Measurements from ENCODE around the gene SFI1.

SFI1 gene

DNA sequence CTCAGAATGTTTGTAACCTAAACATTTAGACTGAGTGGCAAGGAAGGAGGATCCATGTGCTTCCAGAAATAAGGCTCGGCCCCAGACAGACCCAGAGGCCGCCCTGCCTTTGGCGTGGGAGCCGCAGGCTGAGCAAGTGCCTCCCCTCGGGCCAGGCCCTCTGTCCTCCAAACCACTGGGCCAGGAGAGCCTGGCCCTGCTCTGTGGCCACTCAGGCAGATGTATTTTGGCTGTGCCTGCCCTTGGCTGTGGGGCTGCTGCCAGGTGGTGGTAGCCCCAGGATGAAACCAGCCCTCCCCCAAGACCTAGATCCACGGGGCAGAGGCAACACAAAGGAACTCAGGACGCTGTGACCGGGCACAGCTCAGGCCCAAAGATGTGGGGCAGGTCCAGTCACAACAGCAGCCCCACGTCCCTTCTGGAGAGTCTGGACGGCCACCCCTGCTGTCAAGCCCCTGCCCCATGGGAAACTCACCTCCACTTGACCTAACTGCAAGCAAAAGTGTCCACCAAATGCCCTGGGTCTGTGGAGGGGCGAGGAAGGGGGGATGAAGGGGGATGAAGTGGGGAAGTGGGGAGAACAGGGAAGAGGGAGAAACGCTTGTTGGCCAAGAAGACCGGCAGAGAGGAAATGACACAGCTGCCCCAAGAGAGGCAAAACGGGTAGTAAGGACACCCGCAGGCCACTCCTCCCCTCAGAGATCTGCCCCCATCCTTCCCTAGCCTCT lies 141.7 kb downstream of the SFI1 start:
- 4% methylated on average over 10 of the region's 15 CpGs for WGBS (ENCODE audit: insufficient coverage)
- Histone ChIP-seq H3K4me3 (ENCODE audit: control insufficient read depth in 1 of 7, extremely low read depth in 1 of 7, insufficient read depth in 4 of 7, low read depth in 2 of 7, low read length in 6 of 7) (peak overlapping the region; percentile 20 to 80 (median 63)), H3K27ac (ENCODE audit: insufficient read depth in 1 of 2, low read depth in 1 of 2, low read length in 2 of 2, poor library complexity in 1 of 2, severe bottlenecking in 2 of 2) (peak overlapping the region; percentile 75 to 87), H3K4me1 (ENCODE audit: control extremely low read depth in 1 of 4, control insufficient read depth in 4 of 4, insufficient read depth in 4 of 4, low read length in 3 of 4) (peaks cover 4 to 50% (median 36%) of the 10 kb centered on the region in 4 experiments), H3K9me3 (ENCODE audit: control extremely low read depth in 1 of 5, control insufficient read depth in 4 of 5, insufficient read depth in 2 of 5, low read depth in 1 of 5, low read length in 4 of 5) (no peaks in the 10 kb centered on the region), H3K27me3 (replicated peaks in 2 of 5; ENCODE audit: control insufficient read depth in 4 of 5, insufficient read depth in 5 of 5, low read length in 4 of 5) (no peaks in the 10 kb centered on the region), H3K36me3 (ENCODE audit: control insufficient read depth in 4 of 4, insufficient read depth in 4 of 4, low read length in 3 of 4) (peaks cover 0 to 4% (median 1%) of the 10 kb centered on the region in 4 experiments)
- peak; percentile 74 to 88 (median 83) for DNase-seq
- ChIA-PET CTCF (interaction anchor here (0.5 to 6.4 kb wide), 9 partner anchors 24 to 613 kb away, joined by 3 to 48 read pairs (median 3); partner anchors contain the start of gene PISD), POLR2A (interaction anchor here (1.2 kb wide), 1 partner anchor 24 kb away, joined by 3 read pairs; the partner anchor contains the start of gene PISD)

DNA sequence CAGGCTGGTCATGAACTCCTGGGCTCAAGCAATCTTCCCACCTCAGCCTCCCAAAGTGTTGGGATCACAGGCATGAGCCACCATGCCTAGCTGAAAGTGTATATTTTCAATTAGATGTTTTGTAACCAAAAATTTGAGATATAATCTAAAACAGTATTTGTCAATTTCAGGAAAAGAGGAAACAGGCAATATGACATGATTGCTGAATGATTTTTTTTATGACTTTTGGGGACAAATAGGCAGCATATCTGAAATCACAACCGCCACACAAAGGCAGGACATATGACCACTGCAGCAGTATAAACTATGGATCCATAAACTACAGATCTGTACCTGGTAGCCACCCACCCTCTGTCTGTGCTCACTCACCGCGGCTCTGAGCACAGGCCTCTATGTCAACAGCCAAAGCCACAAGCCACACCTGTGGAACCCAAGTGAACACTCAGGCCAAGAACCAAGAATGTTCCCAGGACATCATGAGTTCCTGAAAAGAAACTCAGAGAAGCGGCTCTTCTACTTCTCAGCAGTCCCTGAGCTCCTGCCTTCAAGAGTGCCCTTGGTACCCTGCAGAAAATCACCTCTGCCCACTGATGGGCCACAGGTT lies 143.2 kb downstream of the SFI1 start:
- H3K27ac ChIP-seq (ENCODE audit: insufficient read depth in 1 of 2, low read depth in 1 of 2, low read length in 2 of 2, poor library complexity in 1 of 2, severe bottlenecking in 2 of 2), result no peak overlapping the region
- POLR2A ChIA-PET, result interaction anchor here (0.6 to 0.8 kb wide), 3 partner anchors 18 to 294 kb away, joined by 3 to 5 read pairs (median 3); partner anchors contain the start of gene PATZ1

DNA sequence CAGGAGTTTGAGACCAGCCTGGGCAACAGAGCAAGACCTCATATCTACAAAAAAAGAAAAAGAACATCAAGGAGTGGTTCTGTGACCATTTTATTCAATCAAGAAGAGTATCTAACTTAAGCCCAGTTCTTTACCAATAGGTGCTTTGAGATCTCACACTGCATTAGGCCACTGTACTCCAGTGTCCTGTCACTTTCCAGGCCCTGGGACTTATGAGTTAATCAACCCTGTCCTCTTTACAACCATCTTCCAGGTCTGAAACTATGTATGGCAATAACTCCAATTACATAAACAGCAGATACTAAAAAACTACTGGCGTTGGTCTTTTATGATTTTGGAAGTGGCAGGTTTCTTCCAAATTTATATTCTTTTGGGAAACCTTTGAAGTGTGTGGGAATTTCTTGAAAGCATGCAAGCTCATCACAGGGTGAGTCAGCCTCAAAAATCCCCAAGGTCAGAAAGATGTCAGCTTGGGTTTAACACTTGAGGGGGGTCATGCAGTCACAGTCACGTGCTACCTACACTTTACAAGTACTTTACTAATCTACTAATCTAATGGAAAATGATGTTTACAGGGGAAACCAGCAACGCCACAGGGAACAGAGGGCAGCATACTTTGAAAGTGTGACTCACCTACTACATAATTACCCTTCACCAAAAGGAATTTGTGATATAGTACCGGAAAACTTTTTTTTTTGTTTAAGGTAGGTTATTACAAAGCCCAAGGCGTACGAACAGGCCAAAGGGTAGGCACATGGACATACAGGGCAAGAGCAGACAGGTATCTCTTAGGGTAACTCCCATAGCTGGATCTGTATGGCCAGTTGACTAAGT lies 150.1 kb downstream of the SFI1 start:
- Histone ChIP-seq H3K36me3 (ENCODE audit: control insufficient read depth in 4 of 4, insufficient read depth in 4 of 4, low read length in 3 of 4) (peaks cover 12 to 44% (median 29%) of the 10 kb centered on the region in 4 experiments), H3K4me1 (ENCODE audit: control extremely low read depth in 1 of 4, control insufficient read depth in 4 of 4, insufficient read depth in 4 of 4, low read length in 3 of 4) (no peaks in the 10 kb centered on the region), H3K27ac (ENCODE audit: insufficient read depth in 1 of 2, low read depth in 1 of 2, low read length in 2 of 2, poor library complexity in 1 of 2, severe bottlenecking in 2 of 2) (no peak overlapping the region), H3K4me3 (ENCODE audit: control insufficient read depth in 1 of 7, extremely low read depth in 1 of 7, insufficient read depth in 4 of 7, low read depth in 2 of 7, low read length in 6 of 7) (no peak overlapping the region), H3K9me3 (ENCODE audit: control extremely low read depth in 1 of 5, control insufficient read depth in 4 of 5, insufficient read depth in 2 of 5, low read depth in 1 of 5, low read length in 4 of 5) (no peaks in the 10 kb centered on the region), H3K27me3 (replicated peaks in 2 of 5; ENCODE audit: control insufficient read depth in 4 of 5, insufficient read depth in 5 of 5, low read length in 4 of 5) (no peaks in the 10 kb centered on the region)
- WGBS (ENCODE audit: insufficient coverage), result 100% methylated on average over 3 of the region's 6 CpGs
- POLR2A ChIA-PET, result no interaction called here
- CTCF ChIA-PET, result no interaction called here
- no peak for DNase-seq

More for the DNA sequence above, 143.2 kb downstream of the SFI1 start:
- Histone ChIP-seq H3K4me1 (ENCODE audit: control extremely low read depth in 1 of 4, control insufficient read depth in 4 of 4, insufficient read depth in 4 of 4, low read length in 3 of 4) (peaks cover 4 to 47% (median 36%) of the 10 kb centered on the region in 4 experiments), H3K9me3 (ENCODE audit: control extremely low read depth in 1 of 5, control insufficient read depth in 4 of 5, insufficient read depth in 2 of 5, low read depth in 1 of 5, low read length in 4 of 5) (no peaks in the 10 kb centered on the region), H3K36me3 (ENCODE audit: control insufficient read depth in 4 of 4, insufficient read depth in 4 of 4, low read length in 3 of 4) (peaks cover 0 to 7% (median under 1%) of the 10 kb centered on the region in 4 experiments), H3K4me3 (ENCODE audit: control insufficient read depth in 1 of 7, extremely low read depth in 1 of 7, insufficient read depth in 4 of 7, low read depth in 2 of 7, low read length in 6 of 7) (peak overlapping the region in 2 of 7 experiments; percentile 33 to 74), H3K27me3 (replicated peaks in 2 of 5; ENCODE audit: control insufficient read depth in 4 of 5, insufficient read depth in 5 of 5, low read length in 4 of 5) (no peaks in the 10 kb centered on the region)
- CTCF ChIA-PET, result interaction anchor here (1.0 to 1.6 kb wide), 2 partner anchors 25 to 83 kb away, joined by 3 to 4 read pairs; no protein-coding TSS in a partner anchor
- DNase-seq, result peak in 1 of 3 donors; percentile 20
- 23% methylated on average over 4 of the region's 4 CpGs for WGBS (ENCODE audit: insufficient coverage)

DNA sequence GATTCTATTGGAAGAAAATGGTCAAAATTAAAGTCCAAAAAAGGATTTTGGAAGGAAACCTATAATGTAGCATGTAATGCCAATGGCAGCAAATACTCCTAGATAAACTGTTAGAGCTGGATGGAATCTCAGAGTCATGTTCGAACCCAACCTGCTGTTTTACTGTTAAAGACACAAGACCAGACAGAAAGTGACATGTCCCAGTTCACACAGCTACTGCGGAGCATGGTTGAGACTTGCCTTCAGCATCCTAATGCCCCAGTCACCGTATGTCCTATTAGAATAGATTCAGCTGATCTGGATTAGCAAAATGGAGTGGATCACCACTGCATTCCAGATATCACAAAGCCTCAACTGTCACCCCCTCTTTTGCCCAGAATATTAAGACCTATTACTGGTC lies 150.7 kb downstream of the SFI1 start:
- Histone ChIP-seq H3K4me1 (ENCODE audit: control extremely low read depth in 1 of 4, control insufficient read depth in 4 of 4, insufficient read depth in 4 of 4, low read length in 3 of 4) (no peaks in the 10 kb centered on the region), H3K36me3 (ENCODE audit: control insufficient read depth in 4 of 4, insufficient read depth in 4 of 4, low read length in 3 of 4) (peaks cover 12 to 44% (median 29%) of the 10 kb centered on the region in 4 experiments), H3K27ac (ENCODE audit: insufficient read depth in 1 of 2, low read depth in 1 of 2, low read length in 2 of 2, poor library complexity in 1 of 2, severe bottlenecking in 2 of 2) (no peak overlapping the region), H3K4me3 (ENCODE audit: control insufficient read depth in 1 of 7, extremely low read depth in 1 of 7, insufficient read depth in 4 of 7, low read depth in 2 of 7, low read length in 6 of 7) (no peak overlapping the region), H3K9me3 (ENCODE audit: control extremely low read depth in 1 of 5, control insufficient read depth in 4 of 5, insufficient read depth in 2 of 5, low read depth in 1 of 5, low read length in 4 of 5) (no peaks in the 10 kb centered on the region), H3K27me3 (replicated peaks in 2 of 5; ENCODE audit: control insufficient read depth in 4 of 5, insufficient read depth in 5 of 5, low read length in 4 of 5) (no peaks in the 10 kb centered on the region)
- POLR2A ChIA-PET, result no interaction called here
- CTCF ChIA-PET, result no interaction called here
- 92% methylated on average over 3 of the region's 3 CpGs for WGBS (ENCODE audit: insufficient coverage)
- no peak for DNase-seq

DNA sequence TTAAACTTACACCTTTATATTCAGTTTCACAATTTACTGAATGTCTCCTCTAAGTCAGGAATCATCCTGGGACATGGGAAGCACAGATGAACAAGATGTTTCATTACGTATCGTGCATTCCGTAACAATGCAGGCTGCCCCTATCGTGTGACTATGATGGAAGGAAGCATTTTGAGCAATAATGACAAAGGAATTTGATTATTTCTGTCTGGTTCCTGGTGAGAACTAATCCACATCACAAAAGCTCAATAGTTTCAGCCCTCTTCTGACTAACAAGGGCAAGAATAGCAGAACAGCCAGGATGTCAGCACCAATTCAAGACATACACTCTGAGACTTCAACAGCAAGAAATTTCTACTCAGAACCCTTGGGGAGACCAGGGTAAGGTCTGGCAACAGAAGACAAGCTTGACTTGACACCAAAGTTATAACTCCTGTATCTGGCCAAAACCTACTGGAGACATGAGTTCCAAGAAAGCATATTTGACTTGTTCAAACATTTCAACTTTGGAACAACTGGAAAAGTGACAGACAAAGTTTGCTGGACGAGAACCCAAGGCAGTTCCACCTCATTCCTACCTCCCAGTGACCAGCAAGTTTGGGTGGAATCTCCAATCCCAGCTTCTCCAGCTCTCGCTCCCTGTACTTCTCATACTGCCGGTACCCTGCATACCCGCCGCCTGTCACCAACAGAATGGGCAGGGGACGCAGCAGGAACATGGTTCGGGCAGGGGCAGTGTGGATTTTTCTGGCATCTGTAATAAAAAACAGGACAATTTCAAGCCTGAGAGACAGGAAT lies 151.4 kb downstream of the SFI1 start:
- Histone ChIP-seq H3K4me1 (ENCODE audit: control extremely low read depth in 1 of 4, control insufficient read depth in 4 of 4, insufficient read depth in 4 of 4, low read length in 3 of 4) (no peaks in the 10 kb centered on the region), H3K27ac (ENCODE audit: insufficient read depth in 1 of 2, low read depth in 1 of 2, low read length in 2 of 2, poor library complexity in 1 of 2, severe bottlenecking in 2 of 2) (no peak overlapping the region), H3K36me3 (ENCODE audit: control insufficient read depth in 4 of 4, insufficient read depth in 4 of 4, low read length in 3 of 4) (peaks cover 12 to 44% (median 29%) of the 10 kb centered on the region in 4 experiments), H3K27me3 (replicated peaks in 2 of 5; ENCODE audit: control insufficient read depth in 4 of 5, insufficient read depth in 5 of 5, low read length in 4 of 5) (no peaks in the 10 kb centered on the region), H3K9me3 (ENCODE audit: control extremely low read depth in 1 of 5, control insufficient read depth in 4 of 5, insufficient read depth in 2 of 5, low read depth in 1 of 5, low read length in 4 of 5) (no peaks in the 10 kb centered on the region), H3K4me3 (ENCODE audit: control insufficient read depth in 1 of 7, extremely low read depth in 1 of 7, insufficient read depth in 4 of 7, low read depth in 2 of 7, low read length in 6 of 7) (no peak overlapping the region)
- no peak for DNase-seq
- POLR2A ChIA-PET, result no interaction called here
- CTCF ChIA-PET, result no interaction called here
- 98% methylated on average over 8 of the region's 11 CpGs for WGBS (ENCODE audit: insufficient coverage)

DNA sequence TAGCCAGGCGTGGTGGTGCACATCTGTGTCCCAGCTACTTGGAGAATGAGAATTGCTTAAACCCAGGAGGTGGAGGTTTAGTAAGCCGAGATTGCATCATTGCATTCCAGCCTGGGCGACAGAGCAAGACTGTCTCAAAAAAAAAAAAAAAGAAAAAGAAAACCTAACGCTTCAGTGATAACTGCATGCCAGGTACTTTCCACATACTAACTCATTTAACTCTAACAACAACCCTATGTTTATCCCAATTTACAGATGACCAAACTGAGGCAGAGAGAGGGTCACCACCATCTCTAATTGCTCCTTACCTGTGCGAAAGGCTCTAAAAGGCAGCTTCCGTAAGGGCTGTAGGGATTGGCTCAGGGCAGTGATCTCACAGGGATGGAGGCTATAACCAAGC lies 154.1 kb downstream of the SFI1 start:
- POLR2A ChIA-PET, result no interaction called here
- DNase-seq, result no peak
- 96% methylated on average over 4 of the region's 6 CpGs for WGBS (ENCODE audit: insufficient coverage)

More for the DNA sequence above, 154.1 kb downstream of the SFI1 start:
- no peaks in the 10 kb centered on the region for H3K27me3 ChIP-seq (replicated peaks in 2 of 5; ENCODE audit: control insufficient read depth in 4 of 5, insufficient read depth in 5 of 5, low read length in 4 of 5)
- no peaks in the 10 kb centered on the region for H3K9me3 ChIP-seq (ENCODE audit: control extremely low read depth in 1 of 5, control insufficient read depth in 4 of 5, insufficient read depth in 2 of 5, low read depth in 1 of 5, low read length in 4 of 5)
- peaks cover 5 to 16% (median 10%) of the 10 kb centered on the region in 4 experiments for H3K4me1 ChIP-seq (ENCODE audit: control extremely low read depth in 1 of 4, control insufficient read depth in 4 of 4, insufficient read depth in 4 of 4, low read length in 3 of 4)
- peaks cover 12 to 44% (median 22%) of the 10 kb centered on the region in 4 experiments for H3K36me3 ChIP-seq (ENCODE audit: control insufficient read depth in 4 of 4, insufficient read depth in 4 of 4, low read length in 3 of 4)
- no peak overlapping the region for H3K27ac ChIP-seq (ENCODE audit: insufficient read depth in 1 of 2, low read depth in 1 of 2, low read length in 2 of 2, poor library complexity in 1 of 2, severe bottlenecking in 2 of 2)
- H3K4me3 ChIP-seq (ENCODE audit: control insufficient read depth in 1 of 7, extremely low read depth in 1 of 7, insufficient read depth in 4 of 7, low read depth in 2 of 7, low read length in 6 of 7), result no peak overlapping the region
- CTCF ChIA-PET, result interaction anchor here (0.6 kb wide), 1 partner anchor 17 kb away, joined by 3 read pairs; no protein-coding TSS in a partner anchor

Measured in common myeloid progenitor, CD34-positive (primary cell).